Smooth muscle cell (in vitro differentiated cells): Measurements from ENCODE around the gene SMPD1. TPM values are rescaled to one million over a fixed set of nuclear protein-coding genes. Genes with fewer than 3 reads are reported as not detected.

Source experiments
- DNase-seq: peaks from one replicate; lab custom pipeline; 2025; ENCODE audit not compliant: unreplicated experiment; lab: John Stamatoyannopoulos, UW
- H2AFZ ChIP-seq: fragments of 200-600 bp; sonication (generic); 2 replicates; pipeline ENCODE4 v1.6.0; 2016; ENCODE audit warnings: antibody characterized with exemption, low read depth, mild to moderate bottlenecking
- H3F3A ChIP-seq: fragments of 200-600 bp; sonication (generic); 2 replicates; pipeline ENCODE4 v1.6.0; 2017; ENCODE audit warnings: antibody characterized with exemption, low read depth
- H3K27ac ChIP-seq: fragments of 200-600 bp; sonication (generic); 2 replicates; pipeline ENCODE4 v1.5.1; 2016; ENCODE audit warnings: low read depth, mild to moderate bottlenecking
- H3K27me3 ChIP-seq: fragments of 200-600 bp; sonication (generic); 2 replicates; pipeline ENCODE4 v1.6.1; 2016; ENCODE audit warnings: low read depth, mild to moderate bottlenecking
- H3K36me3 ChIP-seq: fragments of 200-600 bp; sonication (generic); 2 replicates; pipeline ENCODE4 v1.5.1; 2016; ENCODE audit warnings: low read depth
- H3K4me1 ChIP-seq: fragments of 200-600 bp; sonication (generic); 2 replicates; pipeline ENCODE4 v1.5.1; 2016; ENCODE audit warnings: low read depth
- H3K4me2 ChIP-seq: fragments of 200-600 bp; sonication (generic); 2 replicates; pipeline ENCODE4 v1.6.0; 2016; ENCODE audit warnings: mild to moderate bottlenecking
- H3K4me3 ChIP-seq: fragments of 200-600 bp; sonication (generic); 2 replicates; pipeline ENCODE4 v1.5.1; 2016; ENCODE audit warnings: mild to moderate bottlenecking
- H3K79me2 ChIP-seq: fragments of 200-600 bp; sonication (generic); 2 replicates; pipeline ENCODE4 v1.6.0; 2016; ENCODE audit warnings: low read depth, mild to moderate bottlenecking
- H3K9ac ChIP-seq: fragments of 200-600 bp; sonication (generic); 2 replicates; pipeline ENCODE4 v1.6.0; 2016; ENCODE audit warnings: low read depth
- H3K9me3 ChIP-seq: fragments of 200-600 bp; sonication (generic); replicated peaks from 2 replicates; pipeline ENCODE4 v1.5.1; 2016; ENCODE audit warnings: low read depth
- H4K20me1 ChIP-seq: fragments of 200-600 bp; sonication (generic); 2 replicates; pipeline ENCODE4 v1.6.0; 2016; ENCODE audit warnings: low read depth
- CTCF ChIP-seq: fragments of 200-600 bp; sonication (generic); IDR thresholded peaks from 2 replicates; pipeline ENCODE4 v1.5.1; 2017; ENCODE audit warnings: borderline replicate concordance, mild to moderate bottlenecking, antibody characterized with exemption; ENCODE audit not compliant: insufficient read depth, poor library complexity, severe bottlenecking
- WGBS: methylation state at CpG from one replicate; pipeline ENCODE4 v1.1.7; 2016; ENCODE audit warnings: low lambda C conversion rate; 5-methylcytosine and 5-hydroxymethylcytosine counted together
- polyA plus RNA-seq: library from polyadenylated mRNA; unstranded; fragments of >200 nt; fragmentation: Nextera tagmentation; extraction: Ambion mirVana; gene quantifications from 2 replicates; pipeline ENCODE4 v1.2.1, GENCODE V29; 2016
- total RNA-seq: library from RNA; depleted of rRNA; stranded (reverse); fragments of >200 nt; gene quantifications from 2 replicates; pipeline ENCODE4 v1.2.3, GENCODE V29; 2014

The SMPD1 gene
- total RNA-seq: 40.2 and 57.3 TPM in 2 replicates
- 50.0 and 56.6 TPM in 2 replicates for polyA plus RNA-seq

- Histone ChIP-seq H3K79me2 (no peaks in the 10 kb centered on the region), H3K27me3 (no peaks in the 10 kb centered on the region), H2AFZ (peak within 1 kb of the TSS; percentile 57), H3K36me3 (no peaks in the 10 kb centered on the region), H3F3A (no peaks in the 10 kb centered on the region), H4K20me1 (no peaks in the 10 kb centered on the region), H3K4me2 (peak within 1 kb of the TSS; percentile 93), H3K4me3 (peak within 1 kb of the TSS; percentile 75), H3K9ac (peak within 1 kb of the TSS; percentile 82), H3K9me3 (no peaks in the 10 kb centered on the region), H3K4me1 (peaks cover 9% of the 10 kb centered on the region), H3K27ac (peak within 1 kb of the TSS; percentile 89)
- DNase-seq: peak; percentile 80
- WGBS: 1% methylated on average over 44 of the region's 63 CpGs
- no peak for TF ChIP-seq CTCF
Measured at GRCh38 chr11:6389905-6390717, at the start of gene SMPD1. SMPD1 (plus strand) TSS chr11:6390474; CDS start chr11:6390599, 125 bp downstream.

GRCh38 chr11:6345366-6345765 lies 44.9 kb upstream of the SMPD1 start:
- WGBS: 100% methylated on average over 1 of the region's 1 CpG
- H3K36me3 ChIP-seq: no peaks in the 10 kb centered on the region
- no peaks in the 10 kb centered on the region for H3K9me3 ChIP-seq
- H3K27ac ChIP-seq: no peak overlapping the region
- no peak overlapping the region for H3K9ac ChIP-seq
- no peak overlapping the region for H3K4me2 ChIP-seq
- no peaks in the 10 kb centered on the region for H4K20me1 ChIP-seq
- no peak overlapping the region for H2AFZ ChIP-seq
- H3K27me3 ChIP-seq: no peaks in the 10 kb centered on the region
- no peaks in the 10 kb centered on the region for H3F3A ChIP-seq
- no peak overlapping the region for H3K4me3 ChIP-seq
- no peak for TF ChIP-seq CTCF
- DNase-seq: no peak
- H3K79me2 ChIP-seq: no peaks in the 10 kb centered on the region
- H3K4me1 ChIP-seq: no peaks in the 10 kb centered on the region

- DNase-seq: no peak
- no peak overlapping the region for H3K9ac ChIP-seq
- H3K9me3 ChIP-seq: no peaks in the 10 kb centered on the region
- no peaks in the 10 kb centered on the region for H3K79me2 ChIP-seq
- H3F3A ChIP-seq: no peaks in the 10 kb centered on the region
- no peak overlapping the region for H3K4me3 ChIP-seq
- H3K27me3 ChIP-seq: no peaks in the 10 kb centered on the region
- H4K20me1 ChIP-seq: no peaks in the 10 kb centered on the region
- TF ChIP-seq CTCF: no peak
- H3K4me1 ChIP-seq: no peaks in the 10 kb centered on the region
- H3K4me2 ChIP-seq: no peak overlapping the region
- no peak overlapping the region for H3K27ac ChIP-seq
- no peak overlapping the region for H2AFZ ChIP-seq
- no peaks in the 10 kb centered on the region for H3K36me3 ChIP-seq
Measured at GRCh38 chr11:6350043-6350442, 40.2 kb upstream of the SMPD1 start.

- 93% methylated on average over 2 of the region's 2 CpGs for WGBS
- no peaks in the 10 kb centered on the region for H3F3A ChIP-seq
Measured at GRCh38 chr11:6350486-6350885, 39.8 kb upstream of the SMPD1 start.

More at GRCh38 chr11:6350486-6350885, 39.8 kb upstream of the SMPD1 start:
- no peaks in the 10 kb centered on the region for H3K79me2 ChIP-seq
- no peaks in the 10 kb centered on the region for H4K20me1 ChIP-seq
- no peaks in the 10 kb centered on the region for H3K36me3 ChIP-seq
- no peaks in the 10 kb centered on the region for H3K4me1 ChIP-seq
- no peak for DNase-seq
- no peaks in the 10 kb centered on the region for H3K9me3 ChIP-seq
- no peak overlapping the region for H3K9ac ChIP-seq
- no peak overlapping the region for H3K27ac ChIP-seq
- H2AFZ ChIP-seq: no peak overlapping the region
- TF ChIP-seq CTCF: no peak
- no peak overlapping the region for H3K4me2 ChIP-seq
- no peak overlapping the region for H3K4me3 ChIP-seq
- H3K27me3 ChIP-seq: no peaks in the 10 kb centered on the region
